OCI-LY3 (cell line): ENCODE measurements around the gene FOCAD.
"Not testable (repeated sequence)": the region's sequence is repeated elsewhere in the genome, so short reads cannot be mapped to it uniquely, and the experiment has no call there.

Experiments used
- H2AFZ ChIP-seq: fragments of 200-600, 300-600 bp; shearing (Covaris generic); 2 replicates; pipeline ENCODE4 v1.6.0; 2014; ENCODE audit warnings: antibody characterized with exemption, low read depth, low read length
- H3K27ac ChIP-seq: fragments of 200-600, 300-600 bp; sonication (generic); 2 replicates; pipeline ENCODE4 v1.5.1; 2014; ENCODE audit warnings: mild to moderate bottlenecking, low read length, moderate library complexity, mixed read lengths
- H3K27me3 ChIP-seq: fragments of 200-600, 300-600 bp; sonication (generic); 2 replicates; pipeline ENCODE4 v1.6.1; 2014; ENCODE audit warnings: low read depth, low read length, mixed read lengths
- H3K36me3 ChIP-seq: fragments of 200-600, 300-600 bp; sonication (generic); replicated peaks from 2 replicates; pipeline ENCODE3; 2014; ENCODE audit warnings: low read depth, low read length, mixed read lengths
- H3K4me1 ChIP-seq: fragments of 300-600, 200-600 bp; sonication (generic); 2 replicates; pipeline ENCODE4 v1.6.1; 2014; ENCODE audit warnings: low read length, mixed read lengths
- H3K4me2 ChIP-seq: fragments of 200-600, 300-600 bp; sonication (generic); 2 replicates; pipeline ENCODE4 v1.6.1; 2014; ENCODE audit warnings: low read length, mixed read lengths
- H3K4me3 ChIP-seq: fragments of 300-600, 200-600 bp; sonication (generic); 2 replicates; pipeline ENCODE4 v1.5.1; 2014; ENCODE audit warnings: antibody characterized with exemption, mild to moderate bottlenecking, low read length, moderate library complexity
- H3K79me2 ChIP-seq: fragments of 300-600, 200-600 bp; shearing (Covaris generic); 2 replicates; pipeline ENCODE4 v1.6.1; 2014; ENCODE audit warnings: mild to moderate bottlenecking, low read length, mixed read lengths
- H3K9ac ChIP-seq: fragments of 300-600, 200-600 bp; shearing (Covaris generic); 2 replicates; pipeline ENCODE4 v1.6.0; 2014; ENCODE audit warnings: mild to moderate bottlenecking, low read length, moderate library complexity
- H3K9me3 ChIP-seq: fragments of 200-600, 300-600 bp; shearing (Covaris generic); 2 replicates; pipeline ENCODE4 v1.6.1; 2014; ENCODE audit warnings: low read length, mixed read lengths; ENCODE audit not compliant: insufficient read depth
- H4K20me1 ChIP-seq: fragments of 200-600, 300-600 bp; sonication (generic); 2 replicates; pipeline ENCODE4 v1.6.1; 2016; ENCODE audit warnings: low read length, mixed read lengths; ENCODE audit not compliant: insufficient read depth
- CTCF ChIP-seq: fragments of 200-600, 300-600 bp; sonication (generic); IDR thresholded peaks from 2 replicates; pipeline ENCODE4 v1.5.1; 2014; ENCODE audit warnings: antibody characterized with exemption, low read length, low read depth
- EZH2phosphoT487 ChIP-seq: fragments of 200-600 bp; shearing (Covaris generic); IDR thresholded peaks from 2 replicates; pipeline ENCODE4 v1.6.1; 2018; ENCODE audit warnings: antibody characterized with exemption, mixed run types, low read depth

Gene FOCAD

GRCh38 chr9:20974191-20974938 is 290.3 kb downstream of the FOCAD start:
- not testable (repeated sequence) for H3K27me3 ChIP-seq, H2AFZ ChIP-seq, H3K4me3 ChIP-seq, H3K4me1 ChIP-seq, H3K4me2 ChIP-seq, H3K79me2 ChIP-seq, H3K9ac ChIP-seq, H4K20me1 ChIP-seq
- Histone ChIP-seq H3K9me3 (peaks cover 33% of the 10 kb centered on the region), H3K36me3 (peaks cover 55% of the 10 kb centered on the region), H3K27ac (peak overlapping the region; percentile 91)

- H3K36me3 ChIP-seq: peaks cover 57% of the 10 kb centered on the region
- no peak overlapping the region for H3K4me3 ChIP-seq
- no peak overlapping the region for H3K27ac ChIP-seq
- H4K20me1 ChIP-seq: no peaks in the 10 kb centered on the region
- H3K9ac ChIP-seq: no peak overlapping the region
- H3K27me3 ChIP-seq: no peaks in the 10 kb centered on the region
- no peaks in the 10 kb centered on the region for H3K79me2 ChIP-seq
- no peak overlapping the region for H2AFZ ChIP-seq
- H3K4me1 ChIP-seq: peaks cover 23% of the 10 kb centered on the region
- H3K4me2 ChIP-seq: no peak overlapping the region
- no peak for TF ChIP-seq CTCF
- no peak for TF ChIP-seq EZH2phosphoT487
- H3K9me3 ChIP-seq: peaks cover 29% of the 10 kb centered on the region
Observed at GRCh38 chr9:20978249-20978648, 294.2 kb downstream of the FOCAD start.

GRCh38 chr9:20980832-20981455 is 296.9 kb downstream of the FOCAD start:
- no peak overlapping the region; the same call in 1 of the 2 replicates for H2AFZ ChIP-seq
- H3K36me3 ChIP-seq: peaks cover 50% of the 10 kb centered on the region
- H3K27ac ChIP-seq: peak overlapping the region; percentile 62
- no peak overlapping the region for H3K9ac ChIP-seq
- H3K27me3 ChIP-seq: no peaks in the 10 kb centered on the region
- peaks cover 17% of the 10 kb centered on the region for H3K4me1 ChIP-seq
- no peaks in the 10 kb centered on the region for H4K20me1 ChIP-seq
- TF ChIP-seq EZH2phosphoT487: no peak
- no peak for TF ChIP-seq CTCF
- H3K4me3 ChIP-seq: no peak overlapping the region; the same call in 1 of the 2 replicates
- H3K79me2 ChIP-seq: no peaks in the 10 kb centered on the region
- peak overlapping the region; percentile 59 for H3K4me2 ChIP-seq
- peaks cover 15% of the 10 kb centered on the region for H3K9me3 ChIP-seq

GRCh38 chr9:20981486-20981885 is 297.4 kb downstream of the FOCAD start:
- no peaks in the 10 kb centered on the region for H3K27me3 ChIP-seq
- peaks cover 17% of the 10 kb centered on the region for H3K4me1 ChIP-seq
- H3K79me2 ChIP-seq: no peaks in the 10 kb centered on the region
- H3K9ac ChIP-seq: no peak overlapping the region
- H3K4me2 ChIP-seq: peak overlapping the region; percentile 59
- no peaks in the 10 kb centered on the region for H4K20me1 ChIP-seq
- no peak for TF ChIP-seq CTCF
- TF ChIP-seq EZH2phosphoT487: no peak
- H3K27ac ChIP-seq: peak overlapping the region; percentile 62
- H3K9me3 ChIP-seq: peaks cover 12% of the 10 kb centered on the region
- H3K36me3 ChIP-seq: peaks cover 46% of the 10 kb centered on the region
- no peak overlapping the region; the same call in 1 of the 2 replicates for H3K4me3 ChIP-seq
- H2AFZ ChIP-seq: no peak overlapping the region
